Measurements from ENCODE around the gene GNRHR. TPM values are rescaled to one million over a fixed set of nuclear protein-coding genes. Genes with fewer than 3 reads are reported as not detected.
A peak's percentile ranks its signal among the peaks of the same experiment; 100 is the strongest.
"Not testable (repeated sequence)": the region's sequence is repeated elsewhere in the genome, so short reads cannot be mapped to it uniquely, and the experiment has no call there.

The GNRHR gene
- total RNA-seq, 2 experiments from 2014 or later = not detected

- Mint-ChIP-seq H3K27me3 (no peaks in the 10 kb centered on the region), H3K4me1 (peaks cover 13% of the 10 kb centered on the region), H3K36me3 (ENCODE audit: low read depth) (peaks cover 26% of the 10 kb centered on the region), H3K4me3 (no peak overlapping the region), H3K9me3 (peaks cover 2% of the 10 kb centered on the region), H3K27ac (no peak overlapping the region)
- no peak for DNase-seq
- ChIA-PET CTCF (interaction anchor here (0.6 to 1.3 kb wide), 2 partner anchors 11 to 171 kb away, joined by 3 to 4 read pairs; no protein-coding TSS in a partner anchor), POLR2A (no interaction called here)
These were observed 32.2 kb downstream of the GNRHR start for GRCh38 chr4:67721770-67722597.

GRCh38 chr4:67721315-67721769 is 32.8 kb downstream of the GNRHR start:
- ChIA-PET CTCF (interaction anchor here (0.6 to 1.3 kb wide), 3 partner anchors 10 to 171 kb away, joined by 3 to 4 read pairs (median 3); no protein-coding TSS in a partner anchor), POLR2A (no interaction called here)
- peaks cover 28% of the 10 kb centered on the region for H3K36me3 Mint-ChIP-seq (ENCODE audit: low read depth)
- no peak for DNase-seq
- H3K27ac Mint-ChIP-seq = no peak overlapping the region
- H3K4me3 Mint-ChIP-seq = no peak overlapping the region
- no peaks in the 10 kb centered on the region for H3K27me3 Mint-ChIP-seq
- no peaks in the 10 kb centered on the region for H3K9me3 Mint-ChIP-seq
- H3K4me1 Mint-ChIP-seq = peaks cover 8% of the 10 kb centered on the region

- no peaks in the 10 kb centered on the region for H3K9me3 Mint-ChIP-seq
- no peak overlapping the region for H3K27ac Mint-ChIP-seq
- H3K4me3 Mint-ChIP-seq = no peak overlapping the region
- ChIA-PET POLR2A (no interaction called here), CTCF (no interaction called here)
- H3K4me1 Mint-ChIP-seq = peaks cover 5% of the 10 kb centered on the region
- no peaks in the 10 kb centered on the region for H3K27me3 Mint-ChIP-seq
- DNase-seq = no peak
- peaks cover 36% of the 10 kb centered on the region for H3K36me3 Mint-ChIP-seq (ENCODE audit: low read depth)
These were observed 34.1 kb downstream of the GNRHR start for GRCh38 chr4:67719953-67720617.

- Mint-ChIP-seq H3K9me3 (no peaks in the 10 kb centered on the region), H3K27me3 (no peaks in the 10 kb centered on the region), H3K4me3 (no peak overlapping the region), H3K36me3 (ENCODE audit: low read depth) (peaks cover 46% of the 10 kb centered on the region), H3K4me1 (peaks cover 14% of the 10 kb centered on the region), H3K27ac (no peak overlapping the region)
- no peak for DNase-seq
- ChIA-PET POLR2A (no interaction called here), CTCF (no interaction called here)
These were observed 35.3 kb downstream of the GNRHR start for GRCh38 chr4:67718848-67719247.

- Mint-ChIP-seq H3K27ac (no peak overlapping the region), H3K36me3 (ENCODE audit: low read depth) (peaks cover 47% of the 10 kb centered on the region), H3K4me1 (peaks cover 19% of the 10 kb centered on the region), H3K9me3 (no peaks in the 10 kb centered on the region), H3K4me3 (no peak overlapping the region), H3K27me3 (no peaks in the 10 kb centered on the region)
- no peak for DNase-seq
- CTCF ChIA-PET = no interaction called here
- POLR2A ChIA-PET = no interaction called here
These were observed 36.6 kb downstream of the GNRHR start for GRCh38 chr4:67717586-67717985.

- H3K9me3 Mint-ChIP-seq = no peaks in the 10 kb centered on the region
- CTCF ChIA-PET = interaction anchor here (0.9 to 1.3 kb wide), 2 partner anchors 30 to 32 kb away, joined by 4 read pairs; no protein-coding TSS in a partner anchor
These were observed 39.2 kb downstream of the GNRHR start for GRCh38 chr4:67714955-67715354.

GRCh38 chr4:67714248-67714583 is 40.0 kb downstream of the GNRHR start:
- CTCF ChIA-PET = interaction anchor here (0.7 to 1.4 kb wide), 3 partner anchors 14 to 161 kb away, joined by 3 to 4 read pairs (median 3); partner anchors contain the start of gene UBA6
- Mint-ChIP-seq H3K4me3 (no peak overlapping the region), H3K36me3 (ENCODE audit: low read depth) (peaks cover 45% of the 10 kb centered on the region), H3K27me3 (no peaks in the 10 kb centered on the region), H3K27ac (peak overlapping the region; percentile 51), H3K4me1 (peaks cover 17% of the 10 kb centered on the region), H3K9me3 (no peaks in the 10 kb centered on the region)
- POLR2A ChIA-PET = interaction anchor here (0.9 to 1.1 kb wide), 2 partner anchors 13 to 14 kb away, joined by 4 read pairs; no protein-coding TSS in a partner anchor
- DNase-seq = no peak

More at GRCh38 chr4:67714955-67715354, 39.2 kb downstream of the GNRHR start:
- Mint-ChIP-seq H3K36me3 (ENCODE audit: low read depth) (peaks cover 38% of the 10 kb centered on the region), H3K27me3 (no peaks in the 10 kb centered on the region), H3K4me1 (peaks cover 17% of the 10 kb centered on the region), H3K4me3 (no peak overlapping the region), H3K27ac (no peak overlapping the region)
- POLR2A ChIA-PET = interaction anchor here (0.7 kb wide), 1 partner anchor 14 kb away, joined by 3 read pairs; the partner anchor contains the start of gene UBA6
- DNase-seq = no peak

- no peaks in the 10 kb centered on the region for H3K27me3 Mint-ChIP-seq
- no peaks in the 10 kb centered on the region for H3K9me3 Mint-ChIP-seq
- H3K4me3 Mint-ChIP-seq = no peak overlapping the region
- peaks cover 17% of the 10 kb centered on the region for H3K4me1 Mint-ChIP-seq
- H3K36me3 Mint-ChIP-seq (ENCODE audit: low read depth) = peaks cover 47% of the 10 kb centered on the region
- POLR2A ChIA-PET = interaction anchor here (0.9 to 1.1 kb wide), 2 partner anchors 12 to 14 kb away, joined by 4 read pairs; no protein-coding TSS in a partner anchor
- H3K27ac Mint-ChIP-seq = peak overlapping the region; percentile 51
- DNase-seq = no peak
- CTCF ChIA-PET = interaction anchor here (0.7 to 1.4 kb wide), 3 partner anchors 13 to 160 kb away, joined by 3 to 4 read pairs (median 3); partner anchors contain the start of gene UBA6
These were observed 40.5 kb downstream of the GNRHR start for GRCh38 chr4:67713529-67714247.

- Mint-ChIP-seq H3K9me3 (no peaks in the 10 kb centered on the region), H3K4me1 (peaks cover 17% of the 10 kb centered on the region), H3K27ac (no peak overlapping the region), H3K27me3 (no peaks in the 10 kb centered on the region), H3K4me3 (no peak overlapping the region), H3K36me3 (ENCODE audit: low read depth) (peaks cover 55% of the 10 kb centered on the region)
- POLR2A ChIA-PET = interaction anchor here (1.0 kb wide), 1 partner anchor 10 kb away, joined by 3 read pairs; no protein-coding TSS in a partner anchor
- CTCF ChIA-PET = interaction anchor here (1.4 kb wide), 1 partner anchor 13 kb away, joined by 4 read pairs; the partner anchor contains the start of gene UBA6
- no peak for DNase-seq
These were observed 41.3 kb downstream of the GNRHR start for GRCh38 chr4:67712650-67713528.

GRCh38 chr4:67712000-67712625 is 42.1 kb downstream of the GNRHR start:
- POLR2A ChIA-PET = interaction anchor here (1.0 to 1.3 kb wide), 2 partner anchors 9 to 11 kb away, joined by 3 read pairs; partner anchors contain the start of gene UBA6
- H3K36me3 Mint-ChIP-seq (ENCODE audit: low read depth) = peaks cover 59% of the 10 kb centered on the region
- H3K9me3 Mint-ChIP-seq = peaks cover 2% of the 10 kb centered on the region
- no peaks in the 10 kb centered on the region for H3K27me3 Mint-ChIP-seq
- CTCF ChIA-PET = no interaction called here
- no peak overlapping the region for H3K4me3 Mint-ChIP-seq
- peaks cover 17% of the 10 kb centered on the region for H3K4me1 Mint-ChIP-seq
- no peak overlapping the region for H3K27ac Mint-ChIP-seq
- DNase-seq = no peak

- H3K4me1 Mint-ChIP-seq = peaks cover 38% of the 10 kb centered on the region
- H3K9me3 Mint-ChIP-seq = peaks cover 25% of the 10 kb centered on the region
- H3K27me3 Mint-ChIP-seq, H3K27ac Mint-ChIP-seq, CTCF ChIA-PET, DNase-seq, POLR2A ChIA-PET, H3K4me3 Mint-ChIP-seq: not testable (repeated sequence)
- H3K36me3 Mint-ChIP-seq (ENCODE audit: low read depth) = peaks cover 67% of the 10 kb centered on the region
These were observed 47.5 kb downstream of the GNRHR start for GRCh38 chr4:67706682-67707081.

Data from activated CD4-positive, alpha-beta memory T cell treated with anti-CD3 and anti-CD28 coated beads, Interleukin-2, amount 10 ng/mL, durations not matched to agents 7 days and 5 days (primary cell).